Endothelial cell of umbilical vein (primary cell): Measurements from ENCODE around the gene UBE3B. TPM values are rescaled to one million over a fixed set of nuclear protein-coding genes. Genes with fewer than 3 reads are reported as not detected.

Experiments used
- BruUV-seq: library from RNA; stranded (reverse); fragments of 400-500 nt; replicated peaks from 2 replicates; lab custom pipeline; 2021; lab: Mats Ljungman, UMichigan
- CTCF ChIA-PET: fragments of 300-600, 350-600 bp; sonication (Branson Sonifier 250); formaldehyde crosslinking; loops from one replicate; lab custom pipeline; 2021; ENCODE audit warnings: antibody characterized with exemption, inconsistent platforms; lab: Charles Lee
- POLR2A ChIA-PET: fragments of 300-600, 350-600 bp; sonication (Branson Sonifier 250); formaldehyde crosslinking; loops from one replicate; lab custom pipeline; 2021; ENCODE audit warnings: antibody characterized with exemption, inconsistent platforms; lab: Charles Lee
- DNase-seq: peaks from one replicate; pipeline ENCODE4 v3.0.0-alpha.2; 2011; ENCODE audit warnings: low read depth, low spot score
- FAIRE-seq: peaks from 2 replicates; lab custom pipeline; 2011; peaks lifted over from hg19 to GRCh38; lab: Jason Lieb, UNC
- H2AFZ ChIP-seq: 2 replicates; pipeline ENCODE4 v1.6.0; 2012; ENCODE audit warnings: low read depth, low read length, control low read depth, inconsistent platforms
- H3K27ac ChIP-seq: 2 replicates; pipeline ENCODE4 v1.5.1; 2011; ENCODE audit warnings: low read depth, mild to moderate bottlenecking, control low read depth, low read length, moderate library complexity; ENCODE audit not compliant: insufficient read depth
- H3K27me3 ChIP-seq, 2 experiments: 2 replicates each; pipeline versions ENCODE4 v1.6.0 to v1.6.1; 2011; ENCODE audit warnings: low read length in 2 of 2, mixed read lengths in 1 of 2; ENCODE audit not compliant: control insufficient read depth in 2 of 2, insufficient read depth in 2 of 2
- H3K36me3 ChIP-seq, 2 experiments: 2 replicates in 1 of 2; 3 replicates in 1 of 2; pipeline ENCODE4 v1.5.1; 2011; ENCODE audit warnings: low read length in 2 of 2, mild to moderate bottlenecking in 1 of 2, moderate library complexity in 1 of 2; ENCODE audit not compliant: control insufficient read depth in 2 of 2, insufficient read depth in 2 of 2; ENCODE audit errors: extremely low read depth in 1 of 2
- H3K4me1 ChIP-seq: 3 replicates; pipeline ENCODE4 v1.5.1; 2011; ENCODE audit warnings: mild to moderate bottlenecking, low read length; ENCODE audit not compliant: control insufficient read depth, insufficient read depth; ENCODE audit errors: extremely low read depth
- H3K4me2 ChIP-seq: 2 replicates; pipeline ENCODE4 v1.6.1; 2011; ENCODE audit warnings: low read length, control low read depth, mixed read lengths; ENCODE audit not compliant: insufficient read depth
- H3K4me3 ChIP-seq, 3 experiments: fragments of 200-600 bp in 1 of 3; sonication (generic), shearing (Covaris generic) in 1 of 3; replicated peaks in 1 of 3; 2 replicates each; pipeline ENCODE4 v1.5.1; 2011 to 2016; ENCODE audit warnings: control low read depth in 3 of 3, low read length in 3 of 3, mild to moderate bottlenecking in 2 of 3, inconsistent platforms in 1 of 3, low read depth in 1 of 3, moderate library complexity in 1 of 3; ENCODE audit not compliant: insufficient read depth in 1 of 3
- H3K79me2 ChIP-seq: 2 replicates; pipeline ENCODE4 v1.6.0; 2012; ENCODE audit warnings: low read length, inconsistent platforms; ENCODE audit not compliant: control insufficient read depth, insufficient read depth
- H3K9ac ChIP-seq: replicated peaks from 2 replicates; pipeline ENCODE3; 2011; ENCODE audit warnings: low read length, control low read depth; ENCODE audit not compliant: insufficient read depth; ENCODE audit errors: extremely low read depth
- H3K9me1 ChIP-seq: replicated peaks from 3 replicates; pipeline ENCODE4 v1.6.0; 2011; ENCODE audit warnings: mild to moderate bottlenecking, low read length; ENCODE audit not compliant: control insufficient read depth, insufficient read depth; ENCODE audit errors: extremely low read depth
- H3K9me3 ChIP-seq: replicated peaks from 2 replicates; pipeline ENCODE4 v1.5.1; 2012; ENCODE audit warnings: low read length, inconsistent platforms; ENCODE audit not compliant: control insufficient read depth, insufficient read depth
- H4K20me1 ChIP-seq: replicated peaks from 2 replicates; pipeline ENCODE3; 2011; ENCODE audit warnings: mild to moderate bottlenecking, low read length; ENCODE audit not compliant: control insufficient read depth, insufficient read depth; ENCODE audit errors: extremely low read depth
- EZH2 ChIP-seq: IDR thresholded peaks from 2 replicates; pipeline ENCODE4 v1.6.1; 2012; ENCODE audit warnings: borderline replicate concordance, low read depth, mild to moderate bottlenecking, moderate library complexity, low read length, inconsistent platforms; ENCODE audit not compliant: severe bottlenecking
- FOS ChIP-seq: IDR thresholded peaks from 2 replicates; pipeline ENCODE4 v1.6.1; 2011; ENCODE audit warnings: mild to moderate bottlenecking, low read length, moderate library complexity, borderline replicate concordance; ENCODE audit not compliant: insufficient read depth
- GATA2 ChIP-seq: IDR thresholded peaks from 2 replicates; pipeline ENCODE4 v1.7.0; 2011; ENCODE audit warnings: low read depth, mild to moderate bottlenecking, moderate library complexity, mixed read lengths, low read length; ENCODE audit not compliant: insufficient read length, insufficient read depth
- JUN ChIP-seq: IDR thresholded peaks from 2 replicates; pipeline ENCODE4 v1.6.1; 2011; ENCODE audit warnings: borderline replicate concordance, low read depth; ENCODE audit not compliant: insufficient read length, insufficient read depth
- MYC ChIP-seq: IDR thresholded peaks from one replicate; pipeline ENCODE4 v1.6.1; 2011; ENCODE audit warnings: mild to moderate bottlenecking, low read depth, low read length
- POLR2A ChIP-seq: IDR thresholded peaks from 2 replicates; pipeline ENCODE4 v1.6.1; 2012; ENCODE audit warnings: low read depth, mild to moderate bottlenecking, control low read depth, low read length
- POLR2AphosphoS5 ChIP-seq: IDR thresholded peaks from 2 replicates; pipeline ENCODE4 v1.6.1; 2012; ENCODE audit warnings: low read depth, mild to moderate bottlenecking, control low read depth, low read length, moderate library complexity; ENCODE audit not compliant: insufficient read depth
- dilution Hi-C: fragments of 300-500 bp; cut with MboI; formaldehyde crosslinking; loops from one replicate; pipeline ENCODE4 v1.15.0; 2019; ENCODE audit warnings: low sequenced_read_pairs; ENCODE audit not compliant: extremely low pct_ligation_motif_present
- intact Hi-C: fragments of 100-400 bp; cut with micrococcal nuclease; formaldehyde crosslinking; loops from one replicate; pipeline ENCODE4 v1.10.0; 2022
- polyA plus RNA-seq, 4 experiments: library from polyadenylated mRNA; depleted of rRNA in 3 of 4; stranded (reverse) in 3 of 4; unstranded in 1 of 4; fragments of >200 nt; gene quantifications; 2 replicates each; pipeline versions ENCODE4 v1.2.1 to v1.2.3, GENCODE V29; 2011 to 2012; ENCODE audit warnings: missing spikeins in 1 of 4
- total RNA-seq: library from RNA; stranded (reverse); gene quantifications from 2 replicates; pipeline ENCODE4 v1.2.3, GENCODE V29; 2021
- TF ChIP-seq, protein P1 (sequence below): IDR thresholded peaks from 2 replicates; pipeline ENCODE4 v1.6.1; 2011; ENCODE audit not compliant: insufficient read depth, insufficient read length
- TF ChIP-seq, protein P2 (sequence below), 2 donors: IDR thresholded peaks; 1 replicate in 1 of 2; 2 replicates in 1 of 2; pipeline ENCODE4 v1.5.1; 2011; ENCODE audit warnings: low read length in 2 of 2, mild to moderate bottlenecking in 2 of 2, moderate library complexity in 2 of 2, control low read depth in 1 of 2, inconsistent platforms in 1 of 2, low read depth in 1 of 2; ENCODE audit not compliant: insufficient read depth in 1 of 2; ENCODE audit errors: extremely low read depth in 1 of 2

UBE3B gene
- total and polyA plus RNA-seq, 2 donors (not counting 3 experiments of a cell fraction or from before 2014, with no cell fraction given), result 24.9 to 40.8 TPM

DNA sequence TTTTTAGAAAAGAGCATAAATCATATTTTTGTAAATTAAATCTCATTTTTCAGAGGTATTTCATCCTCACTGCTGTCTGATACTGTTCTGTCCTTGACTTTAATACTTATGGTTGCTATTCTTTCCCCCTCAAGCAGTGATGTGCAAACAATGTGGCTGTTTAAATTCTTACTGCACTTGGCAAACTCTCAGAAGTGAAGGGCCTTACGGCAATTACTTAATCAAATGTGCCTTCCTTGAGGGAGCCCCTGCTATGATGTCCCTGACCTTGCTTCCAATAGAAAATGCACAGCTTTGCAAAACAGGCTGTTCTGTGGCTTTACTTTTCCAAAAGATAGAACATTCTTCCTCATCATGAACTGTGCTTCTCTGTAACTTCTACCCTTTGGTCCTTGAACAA, 35.2 kb downstream of the UBE3B start:
- no peak overlapping the region for H3K27ac ChIP-seq
- no peaks in the 10 kb centered on the region for H3K9me3 ChIP-seq
- peaks cover 14 to 36% of the 10 kb centered on the region in 2 experiments for H3K36me3 ChIP-seq
- dilution Hi-C loops, result no loop called here
- H3K4me3 ChIP-seq, result no peak overlapping the region
- H2AFZ ChIP-seq, result no peak overlapping the region
- no peaks in the 10 kb centered on the region for H3K4me1 ChIP-seq
- H3K27me3 ChIP-seq, result no peaks in the 10 kb centered on the region
- intact Hi-C loops, result no loop called here
- H3K79me2 ChIP-seq, result no peaks in the 10 kb centered on the region
- BruUV-seq, result no TSS peak
- no peaks in the 10 kb centered on the region for H3K9me1 ChIP-seq
- DNase-seq, result no peak
- POLR2A ChIA-PET, result no interaction called here
- H4K20me1 ChIP-seq, result no peaks in the 10 kb centered on the region
- FAIRE-seq, result no peak
- TF ChIP-seq, protein P1, sequence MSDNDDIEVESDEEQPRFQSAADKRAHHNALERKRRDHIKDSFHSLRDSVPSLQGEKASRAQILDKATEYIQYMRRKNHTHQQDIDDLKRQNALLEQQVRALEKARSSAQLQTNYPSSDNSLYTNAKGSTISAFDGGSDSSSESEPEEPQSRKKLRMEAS, result no peak
- TF ChIP-seq EZH2, result no peak
- no peak for TF ChIP-seq MYC
- TF ChIP-seq GATA2, result no peak
- no peak for TF ChIP-seq POLR2AphosphoS5
- no peak for TF ChIP-seq FOS
- no peak for TF ChIP-seq JUN
- TF ChIP-seq, protein P2, sequence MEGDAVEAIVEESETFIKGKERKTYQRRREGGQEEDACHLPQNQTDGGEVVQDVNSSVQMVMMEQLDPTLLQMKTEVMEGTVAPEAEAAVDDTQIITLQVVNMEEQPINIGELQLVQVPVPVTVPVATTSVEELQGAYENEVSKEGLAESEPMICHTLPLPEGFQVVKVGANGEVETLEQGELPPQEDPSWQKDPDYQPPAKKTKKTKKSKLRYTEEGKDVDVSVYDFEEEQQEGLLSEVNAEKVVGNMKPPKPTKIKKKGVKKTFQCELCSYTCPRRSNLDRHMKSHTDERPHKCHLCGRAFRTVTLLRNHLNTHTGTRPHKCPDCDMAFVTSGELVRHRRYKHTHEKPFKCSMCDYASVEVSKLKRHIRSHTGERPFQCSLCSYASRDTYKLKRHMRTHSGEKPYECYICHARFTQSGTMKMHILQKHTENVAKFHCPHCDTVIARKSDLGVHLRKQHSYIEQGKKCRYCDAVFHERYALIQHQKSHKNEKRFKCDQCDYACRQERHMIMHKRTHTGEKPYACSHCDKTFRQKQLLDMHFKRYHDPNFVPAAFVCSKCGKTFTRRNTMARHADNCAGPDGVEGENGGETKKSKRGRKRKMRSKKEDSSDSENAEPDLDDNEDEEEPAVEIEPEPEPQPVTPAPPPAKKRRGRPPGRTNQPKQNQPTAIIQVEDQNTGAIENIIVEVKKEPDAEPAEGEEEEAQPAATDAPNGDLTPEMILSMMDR (IDR thresholded peaks at IDR 0.05; ENCODE audit: extremely low read depth in 1 of 2, insufficient read depth in 1 of 2, low read depth in 1 of 2, low read length in 2 of 2), result no peak
- TF ChIP-seq POLR2A, result no peak
- CTCF ChIA-PET, result interaction anchor here (1.6 kb wide), 1 partner anchor 262 kb away, joined by 3 read pairs; no protein-coding TSS in a partner anchor
- H3K9ac ChIP-seq, result no peak overlapping the region
- H3K4me2 ChIP-seq, result no peak overlapping the region
